ENCODE results near the gene TPM4.

Gene TPM4

DNA sequence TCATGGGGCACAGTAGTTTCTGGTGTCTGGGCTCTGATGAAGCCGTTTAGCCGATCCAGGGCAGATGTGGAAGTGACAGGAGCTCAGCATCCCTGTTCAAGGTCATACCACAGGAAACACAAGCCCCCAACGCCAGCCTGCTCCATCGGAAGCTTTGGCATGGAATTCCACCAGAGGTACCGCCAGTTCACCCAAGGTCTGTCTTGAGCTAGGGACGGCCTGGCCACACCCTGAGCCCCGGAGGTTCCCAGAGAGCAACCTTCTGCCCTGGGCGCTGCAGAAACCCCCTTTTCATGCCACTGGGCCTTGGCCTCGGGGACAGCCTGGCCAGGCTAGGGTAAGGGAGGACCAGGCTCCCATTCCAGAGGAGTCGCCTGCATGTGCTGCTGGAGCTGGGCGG, 39.4 kb upstream of the TPM4 start:
- DNase-seq (ENCODE audit: low read depth) = no peak
- no peak overlapping the region for H3K4me3 ChIP-seq (ENCODE audit: low read length)
- TF ChIP-seq, protein P1, sequence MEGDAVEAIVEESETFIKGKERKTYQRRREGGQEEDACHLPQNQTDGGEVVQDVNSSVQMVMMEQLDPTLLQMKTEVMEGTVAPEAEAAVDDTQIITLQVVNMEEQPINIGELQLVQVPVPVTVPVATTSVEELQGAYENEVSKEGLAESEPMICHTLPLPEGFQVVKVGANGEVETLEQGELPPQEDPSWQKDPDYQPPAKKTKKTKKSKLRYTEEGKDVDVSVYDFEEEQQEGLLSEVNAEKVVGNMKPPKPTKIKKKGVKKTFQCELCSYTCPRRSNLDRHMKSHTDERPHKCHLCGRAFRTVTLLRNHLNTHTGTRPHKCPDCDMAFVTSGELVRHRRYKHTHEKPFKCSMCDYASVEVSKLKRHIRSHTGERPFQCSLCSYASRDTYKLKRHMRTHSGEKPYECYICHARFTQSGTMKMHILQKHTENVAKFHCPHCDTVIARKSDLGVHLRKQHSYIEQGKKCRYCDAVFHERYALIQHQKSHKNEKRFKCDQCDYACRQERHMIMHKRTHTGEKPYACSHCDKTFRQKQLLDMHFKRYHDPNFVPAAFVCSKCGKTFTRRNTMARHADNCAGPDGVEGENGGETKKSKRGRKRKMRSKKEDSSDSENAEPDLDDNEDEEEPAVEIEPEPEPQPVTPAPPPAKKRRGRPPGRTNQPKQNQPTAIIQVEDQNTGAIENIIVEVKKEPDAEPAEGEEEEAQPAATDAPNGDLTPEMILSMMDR (IDR thresholded peaks at IDR 0.05; ENCODE audit: insufficient read depth, low read depth, low read length, missing control alignments) = no peak

GRCh38 chr19:16037424-16038195, 38.7 kb upstream of the TPM4 start:
- TF ChIP-seq, protein P1 (IDR thresholded peaks at IDR 0.05; ENCODE audit: insufficient read depth, low read depth, low read length, missing control alignments) = no peak
- DNase-seq (ENCODE audit: low read depth) = no peak
- no peak overlapping the region for H3K4me3 ChIP-seq (ENCODE audit: low read length)

DNA sequence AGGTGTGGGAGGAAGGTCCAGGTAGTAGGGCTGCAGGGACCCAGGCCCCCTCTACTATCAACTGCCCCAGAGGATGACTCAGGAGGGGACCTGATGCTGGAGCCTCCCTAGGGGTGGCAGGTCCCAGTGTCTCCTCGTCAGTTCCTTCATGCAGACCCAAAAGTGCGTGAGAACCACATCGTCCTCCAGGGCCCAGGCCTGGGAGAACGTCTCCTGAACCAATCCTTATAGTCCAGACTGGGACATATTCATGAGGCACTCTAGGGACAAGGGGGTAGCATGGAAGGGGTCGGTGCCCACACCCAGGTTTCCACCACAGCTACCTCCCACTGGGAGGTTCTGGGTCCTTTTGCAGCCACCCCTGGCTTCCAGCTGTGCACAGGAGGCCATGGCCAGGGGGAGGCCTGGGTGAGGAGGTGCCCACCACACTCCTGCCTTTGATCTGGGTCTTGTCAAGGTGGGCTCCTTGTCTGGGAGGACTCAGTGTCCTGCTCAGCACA, 38.0 kb upstream of the TPM4 start:
- TF ChIP-seq, protein P1 (IDR thresholded peaks at IDR 0.05; ENCODE audit: insufficient read depth, low read depth, low read length, missing control alignments) = no peak
- no peak overlapping the region for H3K4me3 ChIP-seq (ENCODE audit: low read length)
- DNase-seq (ENCODE audit: low read depth) = no peak

GRCh38 chr19:16039081-16039480, 37.2 kb upstream of the TPM4 start:
- TF ChIP-seq, protein P1 (IDR thresholded peaks at IDR 0.05; ENCODE audit: insufficient read depth, low read depth, low read length, missing control alignments) = no peak
- DNase-seq (ENCODE audit: low read depth) = no peak
- no peak overlapping the region for H3K4me3 ChIP-seq (ENCODE audit: low read length)

DNA sequence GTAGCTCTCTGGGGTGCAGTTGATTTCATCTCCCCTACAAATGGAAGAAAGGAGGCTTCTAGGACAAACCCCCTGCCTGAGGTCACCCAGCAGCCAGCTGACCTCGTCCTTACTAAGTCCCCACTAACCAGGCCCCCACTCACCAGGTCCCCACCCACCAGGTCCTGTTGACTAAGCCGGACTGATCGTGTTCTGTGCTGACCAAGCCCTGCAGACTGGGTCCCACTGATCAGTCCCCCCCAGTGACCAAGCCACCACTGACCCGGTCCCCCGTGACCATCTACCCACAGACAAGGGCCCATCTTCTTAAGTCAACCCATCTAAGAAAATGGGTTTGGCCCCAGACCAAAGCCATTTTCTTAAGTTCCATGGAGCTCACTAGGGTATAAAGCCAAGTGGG, 36.8 kb upstream of the TPM4 start:
- no peak overlapping the region for H3K4me3 ChIP-seq (ENCODE audit: low read length)
- TF ChIP-seq, protein P1 (IDR thresholded peaks at IDR 0.05; ENCODE audit: insufficient read depth, low read depth, low read length, missing control alignments) = no peak
- DNase-seq (ENCODE audit: low read depth) = no peak

- H3K4me3 ChIP-seq (ENCODE audit: low read length) = no peak overlapping the region
- TF ChIP-seq, protein P1 (IDR thresholded peaks at IDR 0.05; ENCODE audit: insufficient read depth, low read depth, low read length, missing control alignments) = no peak
- peak; percentile 52 for DNase-seq (ENCODE audit: low read depth)
Observed at GRCh38 chr19:16040642-16041041, 35.7 kb upstream of the TPM4 start.
